RCC 7860 (cell line): Measurements from ENCODE around the gene APCDD1L.
A peak's percentile ranks its signal among the peaks of the same experiment; 100 is the strongest.

ENCODE experiments used
- DNase-seq: peaks from one replicate; pipeline ENCODE4 v3.0.0-alpha.2; 2015; ENCODE audit warnings: low spot score
- FAIRE-seq: peaks from 2 replicates; lab custom pipeline; 2012; peaks lifted over from hg19 to GRCh38; lab: Jason Lieb, UNC

Gene APCDD1L

DNA sequence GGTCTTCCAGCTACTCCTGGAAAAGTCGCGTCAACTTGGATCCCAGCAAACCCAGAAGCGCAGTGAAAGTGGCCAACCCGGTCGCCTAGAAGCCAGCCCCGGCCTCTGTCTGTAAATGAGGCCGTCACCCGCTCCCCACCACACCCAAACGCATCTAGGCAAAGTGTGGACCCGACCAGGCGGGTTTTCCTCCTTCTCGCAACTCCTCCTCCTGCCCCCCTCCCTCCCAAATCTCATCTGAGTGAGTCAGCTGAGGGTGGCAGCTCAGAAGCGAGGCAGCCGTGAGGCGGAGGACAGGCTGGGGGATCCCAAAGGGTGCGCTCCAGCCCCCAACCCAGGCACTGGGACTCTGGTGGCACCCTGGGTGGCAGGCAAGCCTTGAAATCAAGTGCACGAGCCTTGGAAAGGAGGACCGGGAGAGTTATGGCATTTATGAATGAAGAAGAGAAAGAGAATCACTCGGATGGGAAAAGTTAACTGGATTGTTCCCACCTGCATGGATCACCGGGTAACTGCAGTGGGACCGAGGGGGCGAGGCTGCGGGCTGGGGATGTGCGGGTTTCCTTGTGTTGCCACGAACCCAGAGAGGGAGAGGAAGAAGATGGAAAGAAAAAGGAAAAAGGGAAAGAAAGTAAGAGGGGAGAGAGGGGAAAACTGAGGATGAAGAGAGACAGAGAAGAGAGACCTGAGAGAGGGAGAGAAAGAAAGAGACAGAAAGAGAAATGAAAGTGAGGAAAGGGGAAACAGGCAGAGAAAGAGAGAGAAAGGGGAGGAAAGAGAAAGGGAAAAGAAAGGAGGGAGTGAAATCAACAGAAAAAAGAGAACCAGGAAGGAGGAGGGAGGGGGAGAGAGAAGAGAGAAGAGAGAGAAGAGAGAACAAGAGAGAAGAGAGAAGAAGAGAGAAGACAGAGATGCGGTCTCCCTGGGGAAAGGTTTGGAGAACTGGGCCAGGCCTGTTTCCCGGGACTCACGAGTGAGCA lies at the start of gene APCDD1L:
APCDD1L (minus strand) TSS at position 167 of the 980 bp plus-strand sequence. CDS start 692 bp downstream, outside the sequence.
- DNase-seq: peak; percentile 68
- FAIRE-seq: peak; percentile 43

DNA sequence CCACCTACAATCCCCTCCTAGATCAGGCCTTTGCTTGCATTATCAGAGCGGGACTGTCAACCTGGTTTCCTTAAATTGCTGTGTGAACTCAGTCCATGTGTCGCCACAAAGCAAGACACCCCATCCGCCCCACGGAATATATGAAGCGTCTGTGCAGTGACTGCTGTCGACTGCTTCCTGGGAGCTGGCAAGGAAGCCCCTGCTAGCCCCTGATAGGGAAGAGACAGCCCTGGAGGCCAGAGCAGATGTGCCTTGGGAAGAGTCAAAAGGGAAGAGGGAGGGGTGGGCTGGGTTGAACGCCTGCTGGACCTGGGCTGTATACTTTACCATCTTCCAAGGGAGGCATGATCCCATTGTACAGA lies 44.1 kb upstream of the APCDD1L start:
- no peak for DNase-seq
- no peak for FAIRE-seq

DNA sequence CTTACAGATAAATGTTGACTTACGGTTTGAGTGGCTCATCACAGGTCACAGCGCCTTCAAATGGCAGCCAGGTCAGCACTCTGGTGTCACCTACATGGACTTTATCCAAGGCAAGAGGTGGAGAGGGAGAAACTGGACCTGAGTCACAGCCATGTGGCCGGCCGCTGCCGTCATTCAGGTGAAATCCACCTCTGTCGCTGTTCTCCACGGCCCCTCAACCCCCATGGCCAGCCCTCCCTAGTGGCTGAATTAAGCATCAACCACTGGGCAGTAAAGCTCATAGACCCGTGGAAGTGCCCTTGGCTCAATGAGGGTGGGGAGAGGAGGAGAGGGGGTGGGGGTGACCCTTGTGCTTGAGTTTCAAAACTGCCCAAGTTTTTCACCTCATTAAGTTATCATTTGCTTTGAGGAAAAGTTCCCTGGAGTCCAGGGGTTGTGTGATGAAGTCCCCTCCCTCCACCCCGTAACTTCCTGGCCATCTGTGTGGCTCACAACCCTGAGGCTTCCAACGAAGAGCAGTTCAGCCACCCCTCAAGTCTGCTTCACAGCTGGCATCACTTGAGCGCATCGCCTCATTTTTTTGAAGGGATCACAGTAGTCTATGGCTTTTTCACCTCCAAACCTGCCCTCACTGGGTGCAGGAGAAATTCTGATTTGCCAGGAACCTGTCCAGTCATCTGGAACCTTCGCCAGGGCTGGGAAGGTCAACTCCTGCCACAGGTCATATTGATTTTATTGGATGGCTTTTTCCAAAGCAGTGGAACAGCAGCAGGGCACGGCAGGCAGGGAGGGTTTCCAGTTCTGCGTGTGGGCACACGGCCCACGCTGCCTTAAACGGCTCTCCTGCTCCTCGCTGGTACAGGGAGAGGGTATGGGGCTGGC lies 43.5 kb upstream of the APCDD1L start:
- no peak for DNase-seq
- no peak for FAIRE-seq

DNA sequence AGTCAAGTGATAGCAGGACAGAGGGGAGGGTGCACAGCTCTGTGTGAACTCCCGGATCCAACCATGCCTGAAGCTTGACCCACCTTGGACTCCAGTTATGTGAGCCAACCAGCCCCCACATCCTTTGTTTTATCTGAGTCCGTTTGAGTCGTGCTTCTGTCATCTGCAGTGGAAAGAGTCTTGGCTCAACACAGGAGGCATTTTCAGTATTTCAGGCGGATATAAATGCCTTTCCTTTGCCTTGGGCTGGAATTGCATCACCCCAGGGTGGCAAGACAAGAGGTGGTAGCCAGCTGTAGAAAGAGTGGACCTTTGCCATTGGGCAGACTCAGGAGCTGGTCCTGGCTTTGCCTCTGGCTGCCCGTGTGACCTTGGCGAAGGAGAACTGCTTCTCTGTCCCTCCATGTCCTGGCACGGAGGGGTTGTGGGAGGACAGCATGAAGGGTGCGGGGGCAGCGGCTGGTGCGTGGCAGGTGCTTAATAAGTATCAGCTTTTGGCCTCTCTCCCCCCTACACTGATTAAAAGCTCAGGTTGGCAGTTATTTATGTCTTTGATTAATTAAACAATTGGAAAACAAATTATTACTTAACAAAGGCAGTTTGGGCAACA lies 42.6 kb upstream of the APCDD1L start:
- DNase-seq: peak; percentile 72
- no peak for FAIRE-seq

DNA sequence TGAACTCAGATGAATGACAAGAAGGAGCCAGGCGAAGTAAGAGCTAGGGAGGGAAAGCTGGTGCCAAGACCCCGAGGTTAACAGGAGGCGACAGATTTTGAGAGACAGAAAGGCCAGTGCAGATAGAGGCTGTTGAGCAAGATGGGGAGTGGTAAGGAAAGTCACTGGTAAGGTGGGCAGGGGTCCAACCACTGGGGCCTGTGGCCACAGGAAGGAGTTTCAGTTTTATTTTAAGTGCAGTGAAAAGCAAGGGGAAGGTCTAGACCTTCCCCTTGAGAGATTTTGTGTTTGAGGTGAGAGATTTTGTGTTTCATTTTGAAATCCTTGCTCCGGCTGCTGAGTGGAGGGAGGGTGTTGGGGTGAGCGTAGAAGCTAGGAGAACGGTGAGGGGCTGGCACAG lies 41.8 kb upstream of the APCDD1L start:
- FAIRE-seq (no peak), DNase-seq (no peak)

DNA sequence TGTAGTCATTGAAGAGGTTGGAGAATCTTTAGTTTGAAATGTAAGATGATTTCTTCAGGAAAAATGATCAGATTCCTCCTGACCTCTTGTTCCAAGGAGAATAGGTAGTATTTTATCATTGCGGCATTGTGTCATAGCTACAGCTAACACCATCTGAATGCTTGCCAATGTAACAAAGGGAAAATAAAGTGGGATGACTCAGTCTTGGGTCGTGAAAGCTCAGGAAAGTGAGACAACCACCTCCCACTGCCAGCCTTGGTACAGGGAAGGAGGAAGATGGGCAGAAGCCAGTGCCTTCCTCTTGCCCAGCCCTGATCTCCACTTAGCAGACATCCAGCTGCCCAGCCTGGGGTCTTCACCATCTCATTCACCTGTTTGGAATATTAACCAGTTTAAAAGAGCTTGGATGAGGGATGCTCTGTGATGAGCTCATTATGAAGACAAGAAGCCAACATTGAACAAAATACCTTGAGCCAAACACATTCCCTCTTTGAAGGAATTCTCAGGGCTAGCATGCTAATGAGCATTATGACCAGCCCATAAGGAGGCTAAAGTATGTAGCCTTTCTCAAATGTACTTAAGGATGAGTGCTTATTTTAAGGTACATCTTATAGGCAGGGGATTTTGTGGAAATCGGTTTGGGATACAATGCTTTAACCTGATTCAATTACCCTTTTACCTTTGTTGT lies 40.0 kb upstream of the APCDD1L start:
- peak; percentile 90 for DNase-seq
- peak; percentile 98 for FAIRE-seq

DNA sequence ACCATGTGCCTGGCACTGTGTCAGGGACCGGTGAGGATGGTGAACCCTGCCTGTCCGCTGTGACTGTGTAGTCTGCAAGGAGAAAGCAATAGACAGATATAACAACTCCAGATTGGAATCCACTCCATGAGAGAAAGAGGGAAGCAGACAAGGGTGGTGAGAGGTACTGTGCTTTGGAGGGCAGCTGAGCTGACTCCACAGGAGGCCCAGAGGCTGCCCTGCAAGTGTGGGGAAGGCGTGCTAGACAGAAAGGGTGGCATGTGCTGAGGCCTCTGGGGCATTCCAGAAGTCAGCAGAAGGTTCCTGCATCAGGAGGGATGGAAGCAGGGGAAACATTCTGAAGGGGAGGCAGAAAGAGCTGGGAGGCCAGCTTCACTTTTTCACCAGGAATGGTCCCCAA lies 39.3 kb upstream of the APCDD1L start:
- DNase-seq (no peak), FAIRE-seq (no peak)

DNA sequence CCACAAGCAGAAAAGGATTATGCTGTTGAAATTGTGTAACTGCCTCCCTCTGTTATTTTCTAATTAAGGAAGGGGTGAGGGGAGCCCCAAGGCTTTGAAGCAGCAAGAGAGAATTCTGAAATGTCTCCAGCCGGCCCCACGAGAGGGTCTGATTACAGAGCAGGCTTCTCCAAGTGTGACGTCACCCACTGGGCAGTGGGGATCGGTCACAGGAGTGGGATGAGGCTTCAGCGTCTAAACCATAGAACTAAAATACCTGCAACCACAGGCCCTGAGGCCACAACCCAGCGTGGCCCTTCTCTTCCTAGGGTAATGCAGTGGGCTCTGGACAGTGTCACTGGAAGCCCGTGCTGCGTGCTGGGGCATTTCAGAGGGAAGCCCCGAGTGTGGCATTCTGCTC lies 38.6 kb upstream of the APCDD1L start:
- FAIRE-seq (no peak), DNase-seq (no peak)

DNA sequence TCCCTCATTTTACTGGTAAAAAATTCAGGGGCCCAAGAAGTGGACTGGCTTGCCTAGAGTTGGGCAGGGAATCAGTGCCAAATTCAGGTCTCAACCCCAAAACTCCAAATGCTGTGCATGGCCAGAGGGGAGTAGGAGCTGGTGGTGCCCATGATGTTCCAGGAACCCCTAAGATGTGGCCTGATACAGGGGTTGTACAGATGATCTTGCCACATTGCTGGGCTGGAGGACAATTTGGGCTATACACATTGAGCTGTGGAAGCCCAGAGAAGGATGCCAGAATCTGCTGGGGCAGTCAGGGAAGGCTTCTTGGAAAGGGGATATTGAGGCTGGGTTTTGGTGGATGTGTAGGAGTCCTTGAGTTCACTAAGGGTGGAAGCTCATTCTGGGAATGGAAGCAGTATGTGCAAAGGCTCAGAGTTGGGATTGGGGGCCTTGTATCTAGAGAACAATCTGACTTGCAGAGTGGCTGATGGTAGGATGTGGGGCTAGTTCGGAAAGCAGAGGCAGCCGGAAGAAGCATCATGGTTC lies 38.0 kb upstream of the APCDD1L start:
- FAIRE-seq: no peak

DNA sequence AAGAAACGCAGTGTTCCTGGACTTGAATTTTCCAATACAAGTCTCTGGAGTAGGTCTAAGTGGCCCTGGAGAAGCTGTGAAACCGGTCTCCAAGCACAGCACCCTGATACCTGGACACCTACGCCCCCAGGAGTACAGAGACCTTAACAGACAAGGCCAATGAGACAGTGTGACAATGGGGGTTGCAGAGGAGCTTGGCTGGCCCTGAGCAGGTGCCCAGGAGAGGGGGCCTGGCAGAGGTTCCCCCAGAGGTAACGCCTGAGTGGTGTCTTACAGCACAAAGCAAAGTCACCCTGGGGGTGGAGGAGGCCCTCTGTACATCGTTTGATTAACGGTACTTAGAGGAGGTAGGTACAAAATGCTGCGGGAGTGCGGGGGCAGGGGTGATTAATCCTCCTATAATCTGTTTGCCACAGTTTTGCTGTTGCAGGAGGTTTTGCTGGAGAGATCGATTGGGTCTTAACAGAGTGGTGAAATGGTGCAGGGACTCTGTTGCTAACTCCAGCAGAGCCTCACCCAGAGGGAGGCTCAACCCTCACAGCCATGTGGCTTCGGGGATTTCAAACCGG lies 37.3 kb upstream of the APCDD1L start:
- DNase-seq: no peak
- FAIRE-seq: no peak

More for the DNA sequence above, 38.0 kb upstream of the APCDD1L start:
- DNase-seq: no peak

DNA sequence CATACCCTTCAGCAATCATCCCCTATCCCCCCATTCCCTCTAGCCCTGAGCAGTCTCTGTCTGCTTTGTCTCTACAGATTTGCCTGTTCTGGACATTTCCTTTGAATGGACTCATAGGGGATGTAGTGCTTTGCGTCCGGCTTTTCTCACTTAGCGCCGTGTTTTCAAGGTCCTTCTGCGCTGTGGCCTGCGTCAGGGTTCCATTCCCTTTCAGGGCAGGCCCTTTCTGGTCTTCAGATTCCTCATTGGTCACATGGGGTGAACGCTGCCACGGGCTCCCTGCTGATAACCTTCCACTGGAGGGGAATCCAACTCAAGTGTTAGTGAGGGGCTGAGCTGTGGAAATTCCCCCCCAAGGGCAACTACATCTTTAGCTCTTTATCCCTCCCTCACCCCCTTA lies 36.4 kb upstream of the APCDD1L start:
- DNase-seq (no peak), FAIRE-seq (no peak)

DNA sequence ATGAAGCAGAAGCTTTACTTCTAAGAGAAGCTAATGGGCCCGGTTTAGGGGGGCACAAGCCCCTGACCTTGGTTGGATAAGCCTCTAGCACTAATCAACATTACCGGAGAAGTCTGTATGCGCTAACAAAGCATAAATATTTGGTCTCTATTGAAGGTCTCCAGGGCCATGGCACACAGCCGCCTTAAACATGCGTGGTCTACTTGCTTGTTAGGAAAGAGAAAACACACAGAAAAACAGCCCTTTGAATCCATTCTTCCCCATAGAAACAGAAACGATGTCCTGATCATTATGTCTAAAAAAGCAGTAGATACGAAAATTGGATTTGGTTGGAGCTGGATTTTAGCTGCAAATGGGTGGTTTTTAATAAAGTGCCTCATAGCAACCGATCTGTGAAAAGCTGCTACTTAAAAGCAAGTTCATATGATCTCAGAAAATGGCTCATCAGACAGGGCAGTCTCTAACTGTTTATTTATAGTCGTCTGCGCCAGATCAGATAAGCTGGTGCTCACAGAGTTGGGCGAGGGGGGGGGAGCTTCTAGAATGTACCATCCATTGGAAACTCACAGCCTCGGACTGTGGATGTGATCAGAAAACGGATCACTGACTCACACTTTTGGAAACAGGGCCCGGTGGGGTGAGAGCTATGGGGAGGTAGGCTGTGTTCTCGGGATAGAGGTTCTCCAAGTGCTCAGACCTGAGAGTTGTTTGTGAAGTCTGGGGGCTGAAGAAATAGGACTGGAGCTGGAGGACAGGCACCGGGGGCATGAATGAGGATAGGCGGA lies 35.3 kb upstream of the APCDD1L start:
- FAIRE-seq (no peak), DNase-seq (no peak)

DNA sequence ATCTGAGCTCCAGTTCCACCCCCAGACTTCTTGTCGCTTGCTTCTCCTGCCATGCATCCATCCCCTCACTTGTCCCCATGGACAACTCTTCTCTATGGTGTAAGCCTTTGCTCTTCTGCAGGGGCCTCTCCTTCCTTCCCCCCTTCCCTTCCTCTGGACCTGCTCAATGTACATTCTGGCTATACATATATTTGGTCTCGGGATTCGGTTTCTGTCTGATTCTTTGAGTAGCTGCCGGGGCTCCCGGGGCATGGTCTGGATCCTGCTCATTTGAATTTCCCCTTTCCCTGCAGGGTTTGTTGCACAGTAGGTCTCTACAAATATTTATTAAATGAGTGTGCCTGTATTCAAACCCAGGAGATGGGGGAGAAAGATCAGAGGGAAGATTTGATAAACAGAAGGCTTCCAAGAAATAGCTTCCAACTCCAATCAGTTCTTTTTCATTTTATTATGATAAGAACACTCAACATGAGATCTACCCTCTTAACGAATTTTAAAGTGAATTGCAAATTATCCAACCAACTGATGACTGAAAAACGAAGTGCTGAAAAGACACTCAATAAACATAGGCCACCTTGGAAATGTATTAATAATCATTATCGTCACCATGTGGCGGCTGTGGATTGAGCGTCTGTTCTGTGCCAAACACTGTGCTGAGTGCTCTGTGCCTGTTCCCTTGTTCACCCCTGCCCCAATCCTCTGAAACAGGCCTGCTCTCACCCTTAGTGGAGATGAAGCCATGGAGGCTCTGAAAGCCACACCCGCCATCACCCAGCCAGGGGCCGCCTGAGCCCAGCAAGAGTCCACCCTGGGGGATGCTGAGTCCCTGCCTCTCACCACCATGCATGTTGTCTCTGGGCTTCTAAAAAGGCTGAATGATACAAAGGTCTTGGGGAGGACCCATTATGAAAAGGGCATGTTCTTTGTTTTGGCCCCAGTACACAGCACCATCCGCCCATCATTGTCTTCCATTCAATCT lies 34.3 kb upstream of the APCDD1L start:
- FAIRE-seq: no peak
- no peak for DNase-seq

DNA sequence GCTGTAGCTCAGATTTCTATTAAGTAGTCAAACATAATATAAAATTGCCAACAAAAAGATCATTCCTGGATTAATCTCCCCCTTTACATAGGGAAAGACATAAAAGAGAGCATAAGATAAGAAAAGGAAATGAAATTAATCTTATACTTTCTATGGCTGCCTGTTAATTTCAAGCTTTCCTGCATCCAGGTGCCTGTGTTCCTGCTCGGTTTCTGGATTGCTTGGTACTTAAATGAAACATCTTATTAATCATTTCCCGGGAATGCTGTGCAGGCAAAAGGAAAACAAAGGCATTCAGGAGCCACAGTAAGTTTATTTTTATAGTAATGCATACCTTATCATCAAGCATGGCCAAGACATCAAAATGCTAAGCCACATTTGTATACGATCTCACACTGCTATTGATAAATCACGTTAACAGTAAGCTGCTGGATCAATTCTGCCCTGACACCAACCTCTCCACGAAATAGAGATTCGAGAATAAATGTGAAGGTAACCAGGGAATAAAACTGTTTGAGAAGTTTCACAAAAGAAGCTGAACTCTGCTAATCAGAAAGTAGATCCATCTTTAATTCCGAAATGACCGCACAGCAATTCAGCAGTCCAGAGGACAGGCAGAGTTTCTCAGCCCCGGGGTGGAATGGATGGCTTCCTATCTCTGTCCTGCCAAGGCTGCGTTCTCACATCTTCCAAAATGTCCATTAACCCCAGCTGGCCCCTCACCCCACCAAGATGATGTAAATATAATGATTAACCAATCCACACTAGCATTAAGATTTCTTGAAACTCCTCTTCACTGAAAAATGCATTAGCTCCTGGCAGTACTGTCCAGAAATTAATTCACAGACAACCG lies 32.6 kb upstream of the APCDD1L start:
- FAIRE-seq: peak; percentile 45
- no peak for DNase-seq

DNA sequence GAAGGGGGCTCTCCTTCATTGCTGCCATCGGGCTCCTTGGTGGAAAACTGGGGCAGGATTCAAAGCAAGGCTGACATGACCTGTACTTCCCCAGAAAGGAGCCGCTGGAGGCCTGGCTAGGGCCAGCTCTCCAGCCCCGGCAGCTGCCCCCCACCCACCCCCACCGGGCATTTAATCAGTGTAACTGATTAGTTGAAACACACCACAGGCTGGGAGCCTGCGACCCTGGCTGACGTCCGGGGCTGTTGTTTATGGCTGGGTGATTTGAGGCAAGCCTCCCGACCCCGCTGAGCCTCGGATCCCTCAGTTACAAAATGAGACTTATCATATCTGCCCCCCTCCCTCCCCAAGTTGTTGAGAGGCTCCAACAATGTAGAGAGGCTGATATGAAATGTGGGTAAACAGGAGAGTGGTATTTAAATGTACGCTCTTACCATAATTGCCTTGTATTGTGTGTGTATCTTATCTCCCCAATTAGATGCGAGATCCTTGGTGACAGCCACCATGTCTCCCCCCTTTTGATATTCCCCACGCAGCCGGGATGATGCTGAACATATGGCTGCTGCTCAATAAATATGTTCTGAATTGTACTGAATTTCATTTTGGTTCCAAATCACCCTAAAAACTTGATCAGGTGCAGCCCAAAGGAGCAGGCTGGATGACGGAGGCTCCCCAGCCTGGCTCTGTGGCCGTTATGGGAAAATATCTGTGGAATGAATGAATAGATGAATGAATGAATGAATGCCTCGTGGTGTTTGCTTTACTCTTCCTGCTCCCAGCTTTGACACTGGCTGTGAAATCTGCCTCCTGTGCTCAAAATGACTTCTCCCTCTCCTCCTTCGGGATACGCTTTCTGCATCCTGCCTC lies 31.8 kb upstream of the APCDD1L start:
- DNase-seq (no peak), FAIRE-seq (no peak)

DNA sequence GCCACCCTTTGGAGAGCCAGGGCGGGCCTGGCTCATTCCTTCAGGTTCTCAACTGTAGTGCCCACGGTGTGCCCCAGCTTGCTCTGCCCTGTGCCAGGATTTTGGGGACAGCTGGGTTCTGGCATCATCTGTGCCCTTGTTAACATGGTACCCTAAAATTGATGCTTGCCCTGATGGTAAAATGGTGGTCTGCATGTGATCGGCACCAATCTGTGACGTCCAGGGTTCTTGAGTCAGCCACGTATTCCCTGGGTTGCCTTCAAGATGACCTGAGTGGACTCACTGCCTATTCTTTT lies 31.2 kb upstream of the APCDD1L start:
- no peak for DNase-seq

More for the DNA sequence above, 31.2 kb upstream of the APCDD1L start:
- FAIRE-seq: no peak
